IPS-18c (cell line): ENCODE measurements around the gene REXO1.
"Not testable (repeated sequence)": the region's sequence is repeated elsewhere in the genome, so short reads cannot be mapped to it uniquely, and the experiment has no call there.

ENCODE experiments used
- H3K4me3 ChIP-seq: 2 replicates; pipeline ENCODE4 v1.7.0; 2013; ENCODE audit warnings: low read depth, mild to moderate bottlenecking, low read length, moderate library complexity; ENCODE audit not compliant: insufficient read depth
- H3K9me3 ChIP-seq: one replicate; pipeline ENCODE4 v1.6.1; 2013; ENCODE audit warnings: mild to moderate bottlenecking, low read length, moderate library complexity; ENCODE audit not compliant: control insufficient read depth, insufficient read depth

REXO1 gene

DNA sequence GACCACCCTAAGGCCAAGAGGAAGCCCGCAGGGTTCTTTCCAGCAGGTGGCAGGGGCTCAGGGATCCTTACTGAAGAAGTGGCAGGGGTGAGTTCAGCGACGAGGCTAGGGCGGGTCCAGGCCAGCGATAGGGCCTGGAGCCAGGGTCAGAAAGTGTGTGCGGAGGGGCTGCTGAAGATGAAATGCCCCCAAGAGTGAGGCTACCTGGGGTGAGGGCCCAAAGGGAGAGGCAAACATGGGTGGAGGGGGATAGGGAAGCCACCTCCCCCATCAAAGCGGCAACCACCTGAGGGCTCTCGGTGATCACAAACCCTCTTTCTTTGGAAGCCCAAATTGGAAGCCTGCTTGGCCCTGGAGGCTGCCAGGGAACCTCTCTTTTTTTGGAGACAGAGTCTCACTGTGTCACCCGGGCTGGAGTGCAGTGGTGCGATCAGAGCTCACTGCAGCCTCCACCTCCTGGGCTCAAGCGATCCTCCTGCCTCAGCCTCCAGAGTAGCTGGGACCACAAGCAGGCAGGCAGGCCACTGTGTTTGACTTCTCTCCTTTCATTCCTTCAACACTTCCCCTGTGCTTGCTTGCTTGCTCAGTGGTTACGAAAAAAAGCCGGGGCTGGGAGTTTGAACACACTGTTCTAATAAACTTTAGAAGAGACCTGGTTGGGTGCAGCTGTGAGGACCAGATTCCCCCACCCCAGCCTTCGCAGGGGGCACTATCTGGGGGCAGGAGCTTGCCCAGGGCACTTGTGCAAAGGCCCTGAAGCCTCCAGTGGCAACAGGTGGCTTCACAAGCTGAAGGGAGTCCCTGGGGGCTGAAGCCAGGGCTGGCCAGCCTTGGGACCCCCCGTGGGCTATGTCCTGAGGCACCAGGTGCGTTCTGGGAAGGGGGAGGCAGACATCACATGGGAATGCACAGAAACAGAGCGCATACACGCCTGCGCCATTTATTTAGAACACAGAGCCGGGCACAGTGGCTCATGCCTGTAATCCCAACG, 34.8 kb downstream of the REXO1 start:
- Histone ChIP-seq H3K9me3 (no peaks in the 10 kb centered on the region), H3K4me3 (peak overlapping the region; percentile 65)

GRCh38 chr19:1812426-1813191, 35.7 kb downstream of the REXO1 start:
- H3K9me3 ChIP-seq: no peaks in the 10 kb centered on the region
- peak overlapping the region; percentile 65 for H3K4me3 ChIP-seq

- Histone ChIP-seq H3K9me3 (no peaks in the 10 kb centered on the region), H3K4me3 (peak within 1 kb of the TSS; percentile 65)
Measured at GRCh38 chr19:1811942-1812425, 36.3 kb downstream of the REXO1 start, which contains the start of gene ATP8B3. Gene ATP8B3, minus strand, starts transcription at chr19:1812276. Its CDS starts 540 bp downstream, at chr19:1811736.

DNA sequence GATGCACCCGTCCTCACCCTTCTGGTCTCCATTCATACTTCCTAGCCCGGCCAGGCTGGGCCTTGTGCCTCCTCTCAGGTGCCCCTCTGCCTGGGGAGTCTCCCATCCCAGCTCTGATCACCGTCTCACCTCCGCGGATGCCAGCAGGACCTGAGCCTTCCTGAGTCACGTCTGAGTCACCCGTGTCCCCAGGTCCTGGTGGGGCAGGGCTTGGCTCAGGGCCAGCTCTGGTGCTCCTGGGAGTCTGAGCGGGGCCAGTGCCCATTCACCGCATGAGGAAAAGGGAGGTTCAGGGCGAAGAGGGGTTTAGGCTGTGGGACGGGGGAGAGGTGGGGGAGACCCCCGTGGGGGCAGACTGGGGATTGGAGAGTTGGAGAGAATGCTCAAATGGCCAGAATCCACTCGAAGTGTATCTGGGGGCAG, 36.8 kb downstream of the REXO1 start:
- Histone ChIP-seq H3K9me3 (no peaks in the 10 kb centered on the region), H3K4me3 (0 out of 2 replicates have a peak overlapping the region, but pooled peaks have one; percentile 52)

GRCh38 chr19:1810439-1811160, 37.7 kb downstream of the REXO1 start:
- H3K4me3 ChIP-seq: no peak overlapping the region
- no peaks in the 10 kb centered on the region for H3K9me3 ChIP-seq

DNA sequence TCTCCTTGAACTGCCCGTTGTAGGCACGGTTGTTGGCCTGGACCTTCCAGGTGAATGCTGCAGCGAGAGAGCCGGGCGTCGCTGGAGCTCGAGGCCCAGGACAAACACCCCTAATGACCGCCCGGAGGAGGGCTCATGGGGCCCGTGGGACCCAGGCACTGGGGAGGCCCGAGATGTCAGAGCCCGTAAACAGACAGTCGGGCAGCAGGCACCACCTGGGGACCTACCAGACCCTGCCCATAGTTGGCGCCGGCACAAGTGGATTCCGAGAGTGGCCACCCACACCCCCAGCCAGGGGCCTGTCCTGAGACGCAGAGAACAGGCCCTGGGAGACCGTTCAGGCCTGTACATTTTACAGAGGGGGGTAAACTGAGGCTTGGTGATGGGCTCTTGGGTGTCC, 38.6 kb downstream of the REXO1 start:
- Histone ChIP-seq H3K4me3 (no peak overlapping the region), H3K9me3 (no peaks in the 10 kb centered on the region)

DNA sequence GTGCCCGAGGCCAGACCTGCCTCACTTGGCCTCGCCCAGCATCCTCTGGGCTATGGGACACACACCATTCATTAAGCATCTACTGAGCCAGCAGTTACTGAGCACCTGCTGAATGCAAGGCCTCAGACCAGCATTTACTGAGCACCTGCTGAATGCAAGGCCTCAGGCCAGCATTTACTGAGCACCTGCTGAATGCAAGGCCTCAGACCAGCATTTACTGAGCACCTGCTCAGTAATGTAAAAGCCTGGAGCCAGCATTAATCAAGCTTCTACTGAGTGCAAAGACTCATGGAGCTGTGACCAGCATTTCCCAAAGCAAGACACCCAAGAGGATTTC, 39.9 kb downstream of the REXO1 start:
- Histone ChIP-seq H3K4me3 (no peak overlapping the region), H3K9me3 (peaks cover 3% of the 10 kb centered on the region)

- Histone ChIP-seq H3K9me3 (peaks cover 3% of the 10 kb centered on the region), H3K4me3 (no peak overlapping the region)
Measured at GRCh38 chr19:1807695-1808394, 40.4 kb downstream of the REXO1 start.

- H3K4me3 ChIP-seq: no peak overlapping the region
- peaks cover 3% of the 10 kb centered on the region for H3K9me3 ChIP-seq
Measured at GRCh38 chr19:1807030-1807694, 41.1 kb downstream of the REXO1 start.

GRCh38 chr19:1806184-1807029, 41.9 kb downstream of the REXO1 start:
- no peak overlapping the region for H3K4me3 ChIP-seq
- peaks cover 3% of the 10 kb centered on the region for H3K9me3 ChIP-seq

GRCh38 chr19:1805401-1806183, 42.7 kb downstream of the REXO1 start:
- H3K4me3 ChIP-seq: no peak overlapping the region

GRCh38 chr19:1804858-1805257, 43.4 kb downstream of the REXO1 start:
- peaks cover 3% of the 10 kb centered on the region for H3K9me3 ChIP-seq
- no peak overlapping the region for H3K4me3 ChIP-seq

More at GRCh38 chr19:1805401-1806183, 42.7 kb downstream of the REXO1 start:
- peaks cover 3% of the 10 kb centered on the region for H3K9me3 ChIP-seq

- no peak overlapping the region for H3K4me3 ChIP-seq
- peaks cover 3% of the 10 kb centered on the region for H3K9me3 ChIP-seq
Measured at GRCh38 chr19:1799695-1800342, 48.5 kb downstream of the REXO1 start.

DNA sequence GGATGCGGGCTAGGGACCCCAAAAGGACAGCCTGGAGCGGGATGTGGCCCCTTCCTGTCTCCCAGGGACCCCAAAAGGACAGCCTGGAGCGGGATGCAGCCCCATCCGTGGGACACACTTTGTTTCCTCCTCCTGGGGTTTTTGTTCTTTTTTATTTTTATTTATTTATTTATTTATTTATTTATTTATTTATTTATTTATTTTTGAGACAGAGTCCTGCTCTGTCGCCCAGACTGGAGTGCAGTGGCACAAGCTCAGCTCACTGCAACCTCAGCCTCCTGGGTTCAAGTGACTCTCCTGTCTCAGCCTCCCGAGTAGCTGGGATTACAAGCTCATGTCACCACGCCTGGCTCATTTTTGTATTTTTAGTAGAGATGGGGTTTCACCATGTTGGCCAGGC, 51.0 kb downstream of the REXO1 start:
- H3K9me3 ChIP-seq, H3K4me3 ChIP-seq: not testable (repeated sequence)
